OCI-LY7 (cell line): ENCODE measurements around the gene TRIM69. TPM values are rescaled to one million over a fixed set of nuclear protein-coding genes. Genes with fewer than 3 reads are reported as not detected.
"Not testable (repeated sequence)": the region's sequence is repeated elsewhere in the genome, so short reads cannot be mapped to it uniquely, and the experiment has no call there.

Source experiments
- BruUV-seq: library from RNA; stranded (reverse); fragments of 400-500 nt; replicated peaks from 2 replicates; lab custom pipeline; 2021; lab: Mats Ljungman, UMichigan
- CTCF ChIA-PET: fragments of 300-600 bp; sonication (Branson Sonifier 250); formaldehyde crosslinking; loops from one replicate; lab custom pipeline; 2022; ENCODE audit warnings: antibody characterized with exemption; ENCODE audit not compliant: unreplicated experiment; lab: Charles Lee
- POLR2A ChIA-PET: fragments of 300-600 bp; sonication (Branson Sonifier 250); formaldehyde crosslinking; loops from one replicate; lab custom pipeline; 2022; ENCODE audit warnings: antibody characterized with exemption; lab: Charles Lee
- DNase-seq: peaks from one replicate; pipeline ENCODE4 v3.0.0-alpha.2; 2015; ENCODE audit warnings: low spot score
- H2AFZ ChIP-seq: fragments of 200-600 bp; sonication (generic), shearing (Covaris generic); 2 replicates; pipeline ENCODE4 v1.6.1; 2014; ENCODE audit warnings: mild to moderate bottlenecking, antibody characterized with exemption, low read length, moderate library complexity
- H3K27ac ChIP-seq: fragments of 200-600 bp; sonication (generic); 2 replicates; pipeline ENCODE4 v1.5.1; 2014; ENCODE audit warnings: mixed run types, low read depth, mild to moderate bottlenecking, moderate library complexity, low read length, inconsistent platforms; ENCODE audit not compliant: poor library complexity, severe bottlenecking
- H3K36me3 ChIP-seq: fragments of 200-600 bp; sonication (generic); 2 replicates; pipeline ENCODE4 v1.6.1; 2014; ENCODE audit warnings: mild to moderate bottlenecking, antibody characterized with exemption, low read length, moderate library complexity, mixed read lengths; ENCODE audit not compliant: insufficient read depth
- H3K4me1 ChIP-seq: fragments of 200-600 bp; sonication (generic); 2 replicates; pipeline ENCODE4 v1.5.1; 2014; ENCODE audit warnings: mild to moderate bottlenecking, low read length; ENCODE audit not compliant: insufficient read depth, poor library complexity, severe bottlenecking
- H3K4me2 ChIP-seq: fragments of 200-600 bp; sonication (generic); 2 replicates; pipeline ENCODE4 v1.6.1; 2014; ENCODE audit warnings: mild to moderate bottlenecking, low read length
- H3K4me3 ChIP-seq: fragments of 200-600 bp; sonication (generic); 2 replicates; pipeline ENCODE4 v1.5.1; 2014; ENCODE audit warnings: mild to moderate bottlenecking, low read depth, low read length; ENCODE audit not compliant: poor library complexity, severe bottlenecking
- H3K79me2 ChIP-seq: fragments of 200-600 bp; sonication (generic); 2 replicates; pipeline ENCODE4 v1.6.1; 2016; ENCODE audit warnings: low read depth, mild to moderate bottlenecking, low read length, moderate library complexity, mixed read lengths; ENCODE audit not compliant: insufficient read depth
- H3K9me2 ChIP-seq: fragments of 200-600 bp; sonication (generic); 2 replicates; pipeline ENCODE4 v1.6.1; 2016; ENCODE audit warnings: mild to moderate bottlenecking, low read length, mixed read lengths; ENCODE audit not compliant: insufficient read depth
- H3K9me3 ChIP-seq: fragments of 200-600 bp; sonication (generic); 2 replicates; pipeline ENCODE4 v1.6.1; 2014; ENCODE audit warnings: mild to moderate bottlenecking, mixed run types, low read length, mixed read lengths
- H4K20me1 ChIP-seq: fragments of 200-600 bp; sonication (generic); 2 replicates; pipeline ENCODE4 v1.6.1; 2014; ENCODE audit warnings: mild to moderate bottlenecking, antibody characterized with exemption, low read length, moderate library complexity, mixed read lengths; ENCODE audit not compliant: insufficient read depth
- EZH2phosphoT487 ChIP-seq: fragments of 200-600 bp; sonication (generic); IDR thresholded peaks from 2 replicates; pipeline ENCODE4 v1.6.1; 2018; ENCODE audit warnings: low read depth, borderline replicate concordance, mild to moderate bottlenecking, mixed run types, antibody characterized with exemption, low read length, moderate library complexity, mixed read lengths
- intact Hi-C: fragments of 100-400 bp; cut with micrococcal nuclease; formaldehyde crosslinking; loops from one replicate; pipeline ENCODE4 v1.10.0; 2022; ENCODE audit not compliant: unreplicated experiment
- total RNA-seq, 2 experiments: library from RNA; depleted of rRNA in 1 of 2; stranded (reverse); fragments of >200 nt in 1 of 2; shearing (Covaris generic) in 1 of 2; gene quantifications; 2 replicates each; pipeline ENCODE4 v1.2.3, GENCODE V29; 2014 to 2022
- TF ChIP-seq, protein P1 (sequence below): fragments of 200-600 bp; sonication (generic); conservative IDR thresholded peaks from 2 replicates; pipeline ENCODE4 v1.5.1; 2014; ENCODE audit warnings: mild to moderate bottlenecking, antibody characterized with exemption, low read length, moderate library complexity, mixed read lengths

The TRIM69 gene
- total RNA-seq, 2 experiments from 2014 or later: 16.3 to 33.7 TPM

DNA sequence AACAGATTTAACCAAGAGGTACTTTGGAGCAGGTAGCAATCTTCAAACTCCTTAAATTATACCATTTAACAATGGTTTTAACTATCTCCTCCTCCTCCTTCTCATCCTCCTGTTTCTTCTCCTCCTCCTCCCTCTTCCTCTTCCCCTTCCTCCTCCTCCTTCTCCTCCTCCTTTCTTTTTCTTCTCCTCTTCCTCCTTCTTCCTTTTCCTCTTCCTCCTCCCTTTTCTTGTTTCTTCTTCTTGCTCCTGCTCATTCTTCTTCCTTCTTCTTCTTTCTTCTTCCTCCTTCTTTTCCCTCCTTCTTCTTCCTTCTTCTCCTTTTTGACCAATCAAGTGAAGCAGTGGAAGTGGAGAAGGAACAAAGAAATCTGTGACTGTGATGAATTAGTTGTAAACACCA, 39.3 kb upstream of the TRIM69 start:
- no peaks in the 10 kb centered on the region for H4K20me1 ChIP-seq
- H3K27ac ChIP-seq: no peak overlapping the region
- intact Hi-C loops: no loop called here
- H3K79me2 ChIP-seq: no peaks in the 10 kb centered on the region
- no peaks in the 10 kb centered on the region for H3K4me1 ChIP-seq
- TF ChIP-seq, protein P1, sequence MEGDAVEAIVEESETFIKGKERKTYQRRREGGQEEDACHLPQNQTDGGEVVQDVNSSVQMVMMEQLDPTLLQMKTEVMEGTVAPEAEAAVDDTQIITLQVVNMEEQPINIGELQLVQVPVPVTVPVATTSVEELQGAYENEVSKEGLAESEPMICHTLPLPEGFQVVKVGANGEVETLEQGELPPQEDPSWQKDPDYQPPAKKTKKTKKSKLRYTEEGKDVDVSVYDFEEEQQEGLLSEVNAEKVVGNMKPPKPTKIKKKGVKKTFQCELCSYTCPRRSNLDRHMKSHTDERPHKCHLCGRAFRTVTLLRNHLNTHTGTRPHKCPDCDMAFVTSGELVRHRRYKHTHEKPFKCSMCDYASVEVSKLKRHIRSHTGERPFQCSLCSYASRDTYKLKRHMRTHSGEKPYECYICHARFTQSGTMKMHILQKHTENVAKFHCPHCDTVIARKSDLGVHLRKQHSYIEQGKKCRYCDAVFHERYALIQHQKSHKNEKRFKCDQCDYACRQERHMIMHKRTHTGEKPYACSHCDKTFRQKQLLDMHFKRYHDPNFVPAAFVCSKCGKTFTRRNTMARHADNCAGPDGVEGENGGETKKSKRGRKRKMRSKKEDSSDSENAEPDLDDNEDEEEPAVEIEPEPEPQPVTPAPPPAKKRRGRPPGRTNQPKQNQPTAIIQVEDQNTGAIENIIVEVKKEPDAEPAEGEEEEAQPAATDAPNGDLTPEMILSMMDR: no peak
- CTCF ChIA-PET: no interaction called here
- no peaks in the 10 kb centered on the region for H3K36me3 ChIP-seq
- no peak overlapping the region for H3K4me2 ChIP-seq
- no TSS peak for BruUV-seq
- no peaks in the 10 kb centered on the region for H3K9me2 ChIP-seq
- no peak overlapping the region for H3K4me3 ChIP-seq
- H2AFZ ChIP-seq: no peak overlapping the region
- POLR2A ChIA-PET: no interaction called here
- 0 out of 2 replicates have a peak, but pooled peaks cover 5% of the 10 kb centered on the region for H3K9me3 ChIP-seq
- DNase-seq: no peak

DNA sequence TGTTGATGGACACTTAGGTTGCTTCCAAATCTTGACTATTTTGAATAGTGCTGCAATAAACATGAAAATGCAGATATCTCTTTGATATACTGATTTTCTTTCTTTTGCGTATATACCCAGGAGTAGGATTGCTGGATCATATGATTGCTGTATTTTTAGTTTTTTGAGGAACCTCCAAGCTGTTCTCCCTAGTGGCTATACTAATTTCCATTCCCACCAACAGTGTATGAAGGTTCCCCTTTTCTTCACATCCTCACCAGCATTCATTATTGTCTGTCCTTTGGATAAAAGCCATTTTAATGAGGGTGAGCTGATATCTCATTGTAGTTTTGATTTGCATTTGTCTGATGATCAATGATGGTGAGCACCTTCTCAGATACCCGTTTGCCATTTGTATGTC, 37.7 kb upstream of the TRIM69 start:
- intact Hi-C loops: no loop called here
- no TSS peak for BruUV-seq
- no peaks in the 10 kb centered on the region for H4K20me1 ChIP-seq
- no peaks in the 10 kb centered on the region for H3K9me2 ChIP-seq
- no peak overlapping the region for H3K4me3 ChIP-seq
- 0 out of 2 replicates have a peak, but pooled peaks cover 5% of the 10 kb centered on the region for H3K9me3 ChIP-seq
- CTCF ChIA-PET: no interaction called here
- H3K4me2 ChIP-seq: no peak overlapping the region
- no peaks in the 10 kb centered on the region for H3K36me3 ChIP-seq
- no peak overlapping the region for H2AFZ ChIP-seq
- POLR2A ChIA-PET: no interaction called here
- H3K79me2 ChIP-seq: no peaks in the 10 kb centered on the region
- H3K27ac ChIP-seq: no peak overlapping the region
- no peak for DNase-seq
- TF ChIP-seq, protein P1: no peak
- no peak for TF ChIP-seq EZH2phosphoT487
- no peaks in the 10 kb centered on the region for H3K4me1 ChIP-seq

DNA sequence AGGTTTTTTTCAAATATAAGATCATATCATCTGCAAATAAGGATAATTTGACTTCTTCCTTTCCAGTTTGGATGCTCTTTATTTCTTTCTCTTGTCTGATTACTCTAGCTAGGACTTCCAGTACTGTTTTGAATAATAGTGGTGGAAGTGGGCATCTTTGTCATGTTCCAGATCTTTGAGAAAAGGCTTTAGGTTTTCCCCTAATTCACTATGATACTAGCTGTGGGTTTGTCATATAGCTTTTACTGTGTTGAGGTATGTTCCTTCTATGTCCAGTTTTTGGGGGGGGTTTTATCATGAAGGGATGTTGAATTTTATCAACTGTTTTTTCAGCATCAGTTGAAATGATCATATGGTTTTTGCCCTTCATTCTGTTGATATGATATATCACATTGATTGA, 35.7 kb upstream of the TRIM69 start:
- intact Hi-C loops, DNase-seq: not testable (repeated sequence)
- POLR2A ChIA-PET: interaction anchor here (2.2 kb wide), 1 partner anchor 33 kb away, joined by 6 read pairs; no protein-coding TSS in a partner anchor

More for the DNA sequence above, 35.7 kb upstream of the TRIM69 start:
- H3K9me3 ChIP-seq, H3K79me2 ChIP-seq, H3K9me2 ChIP-seq, H4K20me1 ChIP-seq, CTCF ChIA-PET, BruUV-seq, H3K27ac ChIP-seq, H3K4me3 ChIP-seq, H3K4me2 ChIP-seq, H3K4me1 ChIP-seq, H3K36me3 ChIP-seq, H2AFZ ChIP-seq: not testable (repeated sequence)
